ENCODE measurements around the gene CUBN.

Gene CUBN

DNA sequence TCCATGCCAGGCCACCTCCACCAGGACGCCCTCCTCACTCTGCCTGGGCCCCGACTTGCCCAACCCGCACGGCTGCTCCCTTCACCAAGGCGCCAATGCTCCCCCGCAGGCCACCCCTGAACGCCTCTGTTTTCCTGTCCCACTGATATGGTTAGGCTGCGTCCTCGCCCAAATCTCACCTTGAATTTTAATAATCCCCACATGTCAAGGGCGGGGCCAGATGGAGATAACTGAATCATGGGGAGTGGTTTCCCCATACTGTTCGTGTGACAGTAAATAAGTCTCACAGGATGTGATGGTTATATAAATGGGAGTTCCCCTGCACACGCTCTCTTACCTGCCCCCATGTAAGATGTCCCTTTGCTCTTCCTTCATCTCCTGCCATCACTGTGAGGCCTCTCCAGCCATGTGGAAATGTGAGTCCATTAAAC lies 342.2 kb downstream of the CUBN start:
- DNase-seq (ENCODE audit: low spot score): no peak

DNA sequence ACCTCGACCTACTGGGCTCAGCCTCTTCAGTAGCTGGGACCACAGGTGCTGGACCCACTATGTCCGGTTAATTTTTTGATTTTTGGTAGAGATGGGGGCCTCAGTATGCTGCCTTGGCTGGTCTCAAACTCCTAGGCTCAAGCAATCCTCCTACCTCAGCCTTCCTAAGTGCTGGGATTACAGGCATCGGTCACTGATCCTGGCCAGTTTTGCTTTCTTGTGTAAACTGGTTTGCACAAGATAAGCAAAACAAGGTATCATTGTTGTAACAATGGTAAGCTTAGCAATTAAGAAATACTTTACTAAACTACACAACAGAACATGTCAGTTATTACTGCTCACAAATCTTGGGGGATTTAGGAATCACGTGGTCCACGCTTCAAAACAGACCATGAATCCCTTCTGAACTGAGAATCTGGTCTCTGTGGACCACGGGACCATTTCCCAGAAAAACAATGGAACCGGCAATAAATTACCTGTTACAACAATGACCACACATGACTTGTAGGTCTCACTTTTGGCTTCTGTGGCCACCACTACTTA lies 349.2 kb downstream of the CUBN start:
- DNase-seq (ENCODE audit: low spot score): no peak

GRCh38 chr10:16779384-16779915 lies 350.2 kb downstream of the CUBN start:
- DNase-seq (ENCODE audit: low spot score): no peak

DNA sequence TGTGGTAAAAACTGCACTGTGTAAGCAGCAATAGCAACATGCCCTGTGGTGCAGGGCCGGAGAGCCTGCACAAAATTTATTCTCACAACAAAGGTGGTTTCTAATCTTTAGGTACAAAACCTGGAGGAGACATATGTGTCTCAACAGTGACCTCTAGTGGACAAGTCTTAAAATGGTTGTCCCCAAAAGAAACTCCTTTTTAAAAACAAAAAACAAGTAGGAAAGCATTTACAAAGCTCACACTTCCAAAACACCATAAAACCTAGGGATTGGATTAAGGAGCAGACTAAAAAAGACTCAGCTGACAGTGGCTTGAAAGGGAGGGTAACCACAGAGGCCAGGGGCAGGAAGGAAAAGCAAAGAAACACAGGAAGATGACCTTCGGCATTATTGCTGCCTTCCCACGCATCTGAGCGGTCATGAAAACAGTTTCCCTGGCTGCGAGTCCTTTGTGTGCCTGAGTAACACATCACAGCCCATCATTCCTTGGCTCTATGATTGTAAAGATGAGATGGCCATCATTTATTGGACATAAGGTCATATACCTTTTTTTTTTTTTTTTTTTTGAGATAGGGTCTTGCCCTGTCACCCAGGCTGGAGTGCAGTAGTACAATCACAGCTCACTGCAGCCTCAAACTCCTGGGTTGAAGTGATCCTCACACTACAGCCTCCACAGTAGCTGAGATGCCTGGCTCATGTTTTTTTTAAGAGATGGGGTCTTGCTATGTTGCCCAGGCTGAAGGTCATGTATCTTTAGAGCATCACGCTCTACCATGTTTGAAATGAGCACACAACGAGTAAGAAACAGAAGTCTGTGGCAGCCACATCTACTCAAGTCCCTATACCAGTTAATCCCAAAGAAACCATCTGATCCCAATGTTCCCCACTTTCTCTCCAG lies 351.9 kb downstream of the CUBN start:
- peak; percentile 36 for DNase-seq (ENCODE audit: low spot score)

DNA sequence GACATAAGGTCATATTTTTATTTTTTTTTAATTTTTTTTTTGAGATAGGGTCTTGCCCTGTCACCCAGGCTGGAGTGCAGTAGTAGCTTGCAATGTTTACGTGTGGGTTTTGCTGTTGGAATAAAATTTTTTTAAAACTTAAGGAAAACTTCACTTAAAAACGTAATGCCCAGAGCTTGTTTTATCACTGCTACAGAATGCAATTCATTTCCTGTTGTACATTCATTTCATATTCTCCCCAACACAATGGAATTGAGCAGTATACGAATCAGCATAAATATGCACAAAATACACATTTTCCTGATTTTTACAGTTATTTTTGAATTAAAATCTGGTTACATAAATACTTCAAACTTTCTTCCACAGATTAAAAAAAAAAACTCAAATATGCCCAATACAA lies 352.7 kb downstream of the CUBN start:
- DNase-seq (ENCODE audit: low spot score): no peak

Data from hepatic stellate cell (primary cell).